GM19468 (cell line): ENCODE data around the gene SNAP25.

Source experiments
- ATAC-seq: cut with Tn5 transposase; IDR thresholded peaks from one replicate; pipeline ENCODE4 v1.9.1; 2021; ENCODE audit warnings: mild to moderate bottlenecking, moderate library complexity, moderate number of reproducible peaks; ENCODE audit not compliant: unreplicated experiment; ENCODE audit errors: extremely low read depth

The SNAP25 gene

DNA sequence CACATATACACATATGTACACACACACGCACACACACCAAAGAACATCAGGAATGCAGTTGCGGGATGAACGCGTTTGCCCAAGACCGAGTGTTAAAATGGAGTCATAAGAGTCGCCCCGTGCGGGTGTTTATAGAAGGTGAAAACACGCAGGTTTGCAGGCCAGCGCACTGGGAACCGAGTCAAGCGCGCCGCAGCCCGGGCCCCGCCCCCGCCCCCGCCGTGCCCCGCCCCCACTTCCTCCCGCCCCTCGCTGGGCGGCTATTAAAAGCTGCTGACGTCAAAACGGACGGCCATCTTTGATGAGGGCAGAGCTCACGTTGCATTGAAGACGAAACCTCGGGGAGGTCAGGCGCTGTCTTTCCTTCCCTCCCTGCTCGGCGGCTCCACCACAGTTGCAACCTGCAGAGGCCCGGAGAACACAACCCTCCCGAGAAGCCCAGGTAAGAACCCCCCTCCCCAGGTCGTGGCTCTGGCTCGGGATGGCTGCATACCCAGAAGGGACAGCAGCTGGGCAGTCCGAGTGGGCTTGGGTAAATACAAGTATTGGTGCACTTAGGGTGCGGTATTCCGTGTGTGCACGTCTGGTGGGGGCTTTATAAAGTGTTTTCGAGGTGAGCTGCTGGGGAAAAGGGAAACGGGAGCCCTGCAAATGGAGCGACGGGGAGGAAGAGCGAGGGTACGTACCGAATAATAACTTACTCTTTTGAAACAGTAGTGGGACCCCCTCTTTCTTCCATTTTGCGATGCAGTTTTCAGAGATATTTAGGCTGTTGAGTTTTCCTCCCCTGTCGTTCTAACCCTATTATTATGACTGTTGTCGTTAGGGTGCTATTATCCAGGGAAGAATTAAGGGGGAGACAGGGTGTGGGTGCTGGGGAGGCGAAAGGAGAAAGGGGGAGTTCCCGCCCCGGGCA is at the start of gene SNAP25:
TSS of gene SNAP25 (plus strand) at position 295 of the 916 bp plus-strand sequence. CDS start 56,662 bp downstream, outside the sequence.
- no peak for ATAC-seq

- ATAC-seq: no peak
Measured at GRCh38 chr20:10169752-10170151, 48.9 kb upstream of the SNAP25 start.

DNA sequence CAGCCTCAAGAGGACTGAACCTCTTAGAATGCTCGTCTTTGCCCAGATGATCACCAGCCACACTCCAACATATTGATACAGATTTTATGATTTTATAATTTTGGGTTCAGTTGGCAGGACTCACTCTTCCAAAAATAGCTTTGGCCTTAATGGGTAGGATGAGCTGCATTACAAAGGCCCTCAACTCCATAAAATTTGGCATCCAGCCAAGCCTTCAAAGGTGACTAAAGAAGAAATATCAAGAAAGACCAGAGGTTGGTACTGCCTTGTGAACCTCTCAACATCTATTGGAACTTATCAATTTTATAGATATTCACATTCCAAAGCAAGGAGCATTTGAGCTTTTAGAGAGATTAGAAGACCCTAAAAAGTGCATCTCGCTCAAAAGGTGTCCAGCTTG is 48.4 kb upstream of the SNAP25 start:
- ATAC-seq: no peak

DNA sequence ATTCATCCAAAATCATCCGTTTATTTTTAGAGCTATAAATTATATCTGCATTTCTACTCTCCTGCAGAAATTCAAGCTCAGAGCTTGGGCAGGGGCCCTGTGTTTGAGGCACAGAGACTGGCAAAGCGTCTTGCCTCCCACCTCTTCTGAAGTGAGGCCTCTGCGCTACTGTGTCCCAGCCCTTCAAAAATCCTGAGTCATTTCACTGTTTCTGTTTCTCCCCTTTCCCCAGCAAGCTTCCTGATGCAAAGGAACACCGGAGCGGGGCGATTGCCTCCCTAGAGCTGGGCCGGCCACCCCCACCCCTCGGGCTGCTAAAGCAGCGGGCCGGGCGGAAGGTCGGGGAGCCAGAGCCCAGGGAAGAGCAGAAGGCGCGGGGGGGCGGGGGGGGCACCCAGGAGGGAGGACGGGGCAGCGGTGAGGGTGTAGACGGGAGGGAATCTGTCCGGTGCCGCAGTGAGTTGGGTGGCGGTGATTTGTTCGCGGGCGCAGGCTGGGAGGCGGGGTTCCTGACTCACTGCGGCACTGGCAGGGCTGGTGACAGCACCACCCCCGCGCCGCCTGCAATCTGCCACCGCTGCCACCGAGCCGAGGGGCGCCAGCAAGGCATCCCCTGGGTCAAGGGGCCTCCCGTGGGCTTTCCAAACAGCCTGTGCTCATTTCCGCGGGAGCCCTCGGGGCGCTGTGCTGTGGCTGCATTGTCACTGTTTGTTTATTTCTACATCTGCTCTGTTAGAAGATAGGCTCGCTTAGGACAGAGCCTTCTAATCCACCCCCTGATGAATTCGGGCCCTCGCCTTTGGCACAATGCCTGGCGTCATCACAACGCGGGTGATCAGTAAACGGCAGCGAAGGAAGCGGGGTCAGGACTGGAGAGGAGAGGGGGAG is 46.5 kb upstream of the SNAP25 start:
- ATAC-seq: no peak

DNA sequence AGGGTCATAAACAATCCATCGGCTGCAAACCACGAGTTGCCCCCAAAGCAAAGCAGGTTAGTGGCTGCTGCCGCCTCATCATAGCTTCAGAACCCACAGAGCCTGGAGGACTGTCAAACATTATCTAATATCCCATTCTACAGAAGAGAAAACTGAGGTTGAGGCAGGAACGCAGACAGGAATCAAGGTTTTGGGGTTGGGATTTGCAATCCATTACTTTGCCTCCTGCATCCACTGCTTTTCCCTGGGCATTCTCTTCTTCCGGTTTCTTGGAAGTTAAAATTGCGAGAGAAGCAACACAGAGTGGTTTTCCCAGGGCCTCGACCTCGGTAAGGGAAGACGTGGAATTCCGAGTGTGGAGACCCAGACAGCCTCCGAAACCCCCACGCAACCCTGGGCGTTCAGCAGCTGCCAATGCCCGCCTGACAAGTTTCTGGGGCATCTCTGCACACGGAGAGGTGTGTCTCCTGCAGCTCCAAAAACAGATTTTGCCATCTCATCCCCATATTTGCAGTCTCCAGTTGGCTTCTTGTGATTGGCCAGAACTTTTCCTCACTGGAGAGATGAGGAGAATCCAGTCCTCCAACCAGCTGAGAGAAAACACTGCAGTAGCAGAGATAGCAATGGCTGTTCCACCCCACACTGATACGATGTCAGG is 45.5 kb upstream of the SNAP25 start:
- no peak for ATAC-seq

DNA sequence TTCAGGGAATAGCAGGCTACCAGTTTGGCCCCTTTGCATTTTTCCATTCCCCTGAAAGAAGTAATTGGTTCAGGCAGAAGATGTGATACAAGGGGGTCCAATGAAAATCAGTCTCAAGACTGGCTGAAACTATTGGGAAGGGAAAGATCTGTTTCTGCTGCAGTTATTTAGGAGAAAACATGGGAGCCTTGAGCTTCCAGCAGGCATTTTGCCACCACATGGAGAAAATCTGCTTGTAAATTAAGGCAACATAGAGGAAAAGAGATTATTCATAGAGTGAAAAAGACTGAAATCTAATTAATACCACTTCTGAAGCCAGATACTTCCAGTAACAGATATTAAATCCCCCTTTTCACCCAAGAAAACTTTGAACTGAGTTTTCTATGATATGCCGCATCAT is 44.2 kb upstream of the SNAP25 start:
- no peak for ATAC-seq

DNA sequence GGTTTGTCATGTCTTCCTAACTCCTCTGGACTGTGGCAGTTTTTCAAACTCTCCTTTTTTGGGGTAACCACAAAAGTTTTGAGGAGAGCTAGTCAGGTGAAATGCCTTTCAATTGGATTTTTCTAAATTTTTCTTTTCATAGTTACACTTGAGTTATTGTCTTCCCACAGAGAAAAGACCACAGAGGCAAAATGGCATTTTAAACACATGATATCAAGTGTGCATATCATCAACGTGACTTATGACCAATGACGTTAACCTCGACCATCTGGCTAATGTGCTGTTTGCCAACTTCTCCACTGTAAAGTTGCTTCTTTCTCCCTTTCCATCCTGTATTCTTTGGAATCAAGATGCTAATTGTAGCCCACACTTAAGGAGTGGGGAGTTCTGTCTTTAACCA is 41.3 kb upstream of the SNAP25 start:
- no peak for ATAC-seq

- no peak for ATAC-seq
Measured at GRCh38 chr20:10178091-10178490, 40.5 kb upstream of the SNAP25 start.

GRCh38 chr20:10178727-10179313 is 39.8 kb upstream of the SNAP25 start:
- no peak for ATAC-seq

GRCh38 chr20:10179574-10180298 is 38.9 kb upstream of the SNAP25 start:
- ATAC-seq: no peak

DNA sequence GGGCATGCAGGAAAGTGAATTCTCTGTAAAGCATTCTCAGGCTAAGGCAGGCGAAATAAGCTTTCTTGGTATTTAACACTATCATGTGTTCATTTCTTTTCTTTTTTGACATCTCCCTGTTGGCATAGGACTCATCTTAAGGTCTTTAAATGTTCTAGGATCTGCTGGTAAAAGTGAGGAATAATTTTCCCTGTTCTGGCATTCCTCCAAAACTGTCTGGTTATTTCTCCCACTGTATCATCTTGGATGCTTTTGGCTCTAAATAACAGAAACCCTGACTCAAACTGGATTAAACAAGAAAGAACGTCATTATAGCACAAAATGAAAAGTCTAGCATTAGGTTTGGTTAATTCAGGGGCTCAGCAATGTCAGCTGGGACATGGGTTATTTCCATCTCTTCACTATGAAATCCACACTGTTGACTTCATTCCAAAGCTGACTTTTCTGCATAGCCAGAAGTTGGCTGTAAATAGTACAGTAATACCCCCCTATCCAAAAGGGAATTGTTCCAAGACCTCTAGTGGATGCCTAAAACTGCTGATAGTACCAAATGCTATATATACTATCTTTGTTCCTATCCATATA is 37.9 kb upstream of the SNAP25 start:
- ATAC-seq: no peak

DNA sequence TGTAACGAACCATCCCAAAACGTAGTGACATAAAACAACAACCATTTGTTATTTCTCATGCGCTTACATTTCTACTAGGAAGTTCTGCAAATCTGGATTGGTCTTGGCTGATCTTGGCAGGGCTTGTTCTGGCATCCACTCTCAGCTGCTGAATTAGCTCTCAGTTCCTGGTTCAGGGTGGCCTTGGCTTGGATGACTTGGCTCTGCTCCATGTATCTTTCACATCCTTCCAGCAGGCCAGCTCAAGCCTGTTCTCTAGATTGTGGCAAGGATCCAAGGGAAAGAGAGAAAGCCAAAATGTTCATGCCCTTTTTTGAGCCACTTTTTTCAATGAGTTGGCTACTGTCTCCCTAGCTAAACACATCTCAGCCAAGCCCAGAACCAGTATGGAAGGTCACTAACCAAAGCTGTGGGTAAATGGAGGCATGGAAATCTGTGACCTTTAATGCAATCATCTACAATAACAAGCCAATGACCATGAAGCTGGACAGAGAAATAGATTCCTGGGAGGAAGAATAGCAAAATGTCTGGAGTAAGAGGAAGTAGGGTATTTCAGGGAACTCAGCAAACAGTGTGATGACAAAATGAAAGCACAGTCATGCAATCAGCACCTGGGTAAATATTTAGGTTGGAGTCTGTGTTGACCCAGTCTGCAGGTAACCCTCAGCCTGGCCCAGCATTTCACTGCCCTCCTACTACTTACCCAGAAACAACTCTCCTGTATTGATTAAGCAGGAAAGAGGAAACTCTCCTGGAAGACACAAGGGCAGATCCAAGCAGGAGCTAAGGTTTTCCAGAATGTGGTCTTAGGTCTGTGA is 32.7 kb upstream of the SNAP25 start:
- ATAC-seq: no peak

DNA sequence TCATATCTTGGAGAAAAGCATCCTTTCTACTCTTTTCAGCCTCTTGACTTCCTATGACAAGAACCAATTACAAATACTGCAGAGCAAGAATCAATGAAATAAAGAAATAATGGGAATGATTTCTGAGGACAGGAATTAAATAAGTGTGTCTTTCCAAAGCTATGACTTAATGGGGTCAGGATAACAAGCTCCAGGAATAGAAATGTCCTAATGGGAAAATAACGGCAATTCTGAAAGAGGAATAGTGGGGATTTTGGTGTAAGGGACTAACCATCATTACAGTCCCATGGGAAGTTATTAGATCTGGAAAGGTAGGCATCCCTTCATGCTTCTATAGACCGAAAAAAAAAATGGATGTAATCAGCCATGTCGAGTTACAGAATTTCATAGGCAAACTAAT is 28.2 kb upstream of the SNAP25 start:
- no peak for ATAC-seq

GRCh38 chr20:10192171-10192570 is 26.5 kb upstream of the SNAP25 start:
- no peak for ATAC-seq

- ATAC-seq: no peak
Measured at GRCh38 chr20:10194166-10194565, 24.5 kb upstream of the SNAP25 start.

- no peak for ATAC-seq
Measured at GRCh38 chr20:10200330-10200729, 18.3 kb upstream of the SNAP25 start.

DNA sequence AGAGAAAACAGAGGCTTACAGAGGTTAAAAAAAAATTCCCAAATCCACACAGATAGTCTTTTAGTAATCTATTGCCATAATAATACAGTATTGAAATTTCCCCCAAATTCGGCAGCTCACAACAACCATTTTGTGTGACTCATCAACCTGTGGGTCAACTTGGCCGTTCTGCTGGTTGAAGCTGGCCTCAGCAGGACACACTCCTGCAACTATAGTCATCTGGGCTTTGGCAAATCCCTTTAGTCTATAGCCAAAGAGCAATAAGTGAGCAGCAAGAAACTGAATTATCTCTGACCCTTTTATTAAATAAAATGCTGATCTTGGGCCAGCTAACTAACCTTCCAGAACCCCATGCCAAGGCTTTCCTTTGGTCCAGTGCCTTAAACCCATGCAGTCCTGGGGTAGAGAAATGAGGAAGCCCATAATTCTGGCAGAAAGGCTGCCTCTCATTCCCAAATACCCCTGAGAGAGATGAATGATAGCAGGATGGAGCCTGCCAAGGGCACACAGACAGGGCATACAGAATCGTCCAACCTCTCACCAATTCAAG is 17.2 kb upstream of the SNAP25 start:
- no peak for ATAC-seq

DNA sequence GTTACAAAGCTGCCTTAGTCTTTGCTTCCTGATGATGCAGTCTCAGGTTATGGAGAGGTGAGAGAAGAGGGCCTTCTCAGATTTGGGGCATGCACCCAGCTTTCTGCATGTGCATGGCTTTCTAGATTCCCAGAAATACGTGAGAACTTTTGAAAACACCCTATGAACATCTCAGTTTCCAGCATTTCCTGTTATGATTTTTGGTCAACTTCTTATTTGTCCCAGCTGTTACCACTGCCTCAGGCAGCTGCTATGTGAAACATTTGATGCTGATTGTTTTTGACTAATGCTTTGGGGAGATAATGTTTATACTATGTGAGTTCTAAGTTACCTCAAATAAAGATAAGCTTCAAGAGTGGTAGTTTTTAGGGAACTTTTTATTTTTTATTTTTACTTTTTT is 9.5 kb upstream of the SNAP25 start:
- no peak for ATAC-seq
